Mesodermal cell (in vitro differentiated cells): ENCODE measurements around the gene GMCL2.
A peak's percentile ranks its signal among the peaks of the same experiment; 100 is the strongest.

Experiments used
- H3K27ac ChIP-seq: 2 replicates; pipeline ENCODE4 v1.7.0; 2013; ENCODE audit warnings: mild to moderate bottlenecking, low read depth, low read length, moderate library complexity; ENCODE audit not compliant: severe bottlenecking
- H3K36me3 ChIP-seq: 2 replicates; pipeline ENCODE4 v1.7.1; 2013; ENCODE audit warnings: mild to moderate bottlenecking, low read length, moderate library complexity; ENCODE audit not compliant: control insufficient read depth, insufficient read depth
- H3K4me1 ChIP-seq: one replicate; pipeline ENCODE4 v1.7.1; 2013; ENCODE audit warnings: mild to moderate bottlenecking, low read length; ENCODE audit not compliant: insufficient read depth, control insufficient read depth, poor library complexity, severe bottlenecking
- H3K4me3 ChIP-seq: 2 replicates; pipeline ENCODE4 v1.7.0; 2013; ENCODE audit warnings: low read length, control low read depth, mild to moderate bottlenecking; ENCODE audit not compliant: insufficient read depth, poor library complexity, severe bottlenecking; ENCODE audit errors: extremely low read depth
- H3K9me3 ChIP-seq: 2 replicates; pipeline ENCODE4 v1.7.1; 2013; ENCODE audit warnings: mild to moderate bottlenecking, low read length, moderate library complexity; ENCODE audit not compliant: control insufficient read depth
- WGBS, 2 experiments: methylation state at CpG; one replicate each; pipeline ENCODE4 v1.1.5; 2013; ENCODE audit warnings: missing lambda C conversion rate in 2 of 2; ENCODE audit not compliant: insufficient coverage in 2 of 2; 5-methylcytosine and 5-hydroxymethylcytosine counted together

Gene GMCL2

GRCh38 chr5:178221853-178222252 is 34.7 kb upstream of the GMCL2 start:
- peaks cover 86% of the 10 kb centered on the region for H3K36me3 ChIP-seq
- no peak overlapping the region for H3K4me3 ChIP-seq
- peak overlapping the region; percentile 6 for H3K27ac ChIP-seq
- H3K9me3 ChIP-seq, result peaks cover under 1% of the 10 kb centered on the region
- WGBS, 2 experiments, result 96 to 100% methylated on average over 2 to 3 of the region's 5 CpGs
- no peaks in the 10 kb centered on the region for H3K4me1 ChIP-seq

GRCh38 chr5:178221282-178221681 is 34.1 kb upstream of the GMCL2 start:
- H3K4me3 ChIP-seq, result no peak overlapping the region
- H3K9me3 ChIP-seq, result no peaks in the 10 kb centered on the region
- H3K27ac ChIP-seq, result peak overlapping the region; percentile 16
- 100% methylated on average over 2 of the region's 3 CpGs for WGBS, 2 experiments
- peaks cover 86% of the 10 kb centered on the region for H3K36me3 ChIP-seq
- no peaks in the 10 kb centered on the region for H3K4me1 ChIP-seq

- no CpG with 5 or more reads among the region's 3 CpGs for WGBS, 2 experiments
- Histone ChIP-seq H3K9me3 (no peaks in the 10 kb centered on the region), H3K27ac (no peak overlapping the region), H3K4me3 (no peak overlapping the region), H3K4me1 (no peaks in the 10 kb centered on the region), H3K36me3 (peaks cover 85% of the 10 kb centered on the region)
Measured at GRCh38 chr5:178218827-178219226, 31.7 kb upstream of the GMCL2 start.

- 83 to 90% methylated on average over 3 to 4 of the region's 5 CpGs for WGBS, 2 experiments
- Histone ChIP-seq H3K9me3 (no peaks in the 10 kb centered on the region), H3K36me3 (peaks cover 85% of the 10 kb centered on the region)
Measured at GRCh38 chr5:178218237-178218776, 31.1 kb upstream of the GMCL2 start.

GRCh38 chr5:178216779-178217178 is 29.6 kb upstream of the GMCL2 start:
- peaks cover 90% of the 10 kb centered on the region for H3K36me3 ChIP-seq
- no peaks in the 10 kb centered on the region for H3K4me1 ChIP-seq
- no peak overlapping the region for H3K27ac ChIP-seq
- 97% methylated on average over 3 of the region's 3 CpGs for WGBS, 2 experiments
- no peaks in the 10 kb centered on the region for H3K9me3 ChIP-seq
- H3K4me3 ChIP-seq, result no peak overlapping the region

More at GRCh38 chr5:178218237-178218776, 31.1 kb upstream of the GMCL2 start:
- no peak overlapping the region for H3K27ac ChIP-seq
- no peaks in the 10 kb centered on the region for H3K4me1 ChIP-seq
- no peak overlapping the region for H3K4me3 ChIP-seq

GRCh38 chr5:178216088-178216534 is 28.9 kb upstream of the GMCL2 start:
- no peaks in the 10 kb centered on the region for H3K9me3 ChIP-seq
- H3K36me3 ChIP-seq, result peaks cover 90% of the 10 kb centered on the region
- no peaks in the 10 kb centered on the region for H3K4me1 ChIP-seq
- WGBS, 2 experiments, result 88 to 97% methylated on average over 4 of the region's 5 CpGs
- no peak overlapping the region for H3K4me3 ChIP-seq
- no peak overlapping the region for H3K27ac ChIP-seq

GRCh38 chr5:178215280-178216002 is 28.3 kb upstream of the GMCL2 start:
- H3K36me3 ChIP-seq, result peaks cover 90% of the 10 kb centered on the region
- no peaks in the 10 kb centered on the region for H3K9me3 ChIP-seq
- no peak overlapping the region for H3K27ac ChIP-seq
- 81 to 90% methylated on average over 7 to 10 of the region's 13 CpGs for WGBS, 2 experiments
- no peak overlapping the region for H3K4me3 ChIP-seq
- no peaks in the 10 kb centered on the region for H3K4me1 ChIP-seq

- peaks cover 93% of the 10 kb centered on the region for H3K36me3 ChIP-seq
- H3K27ac ChIP-seq, result peak overlapping the region; percentile 36
- H3K9me3 ChIP-seq, result no peaks in the 10 kb centered on the region
- no peaks in the 10 kb centered on the region for H3K4me1 ChIP-seq
- no peak overlapping the region for H3K4me3 ChIP-seq
- 97% methylated on average over 5 of the region's 6 CpGs for WGBS, 2 experiments
Measured at GRCh38 chr5:178214160-178214803, 27.1 kb upstream of the GMCL2 start.

GRCh38 chr5:178213748-178214151 is 26.6 kb upstream of the GMCL2 start:
- 85 to 93% methylated on average over 2 to 6 of the region's 8 CpGs for WGBS, 2 experiments
- Histone ChIP-seq H3K4me1 (no peaks in the 10 kb centered on the region), H3K4me3 (no peak overlapping the region), H3K9me3 (no peaks in the 10 kb centered on the region), H3K36me3 (peaks cover 95% of the 10 kb centered on the region), H3K27ac (peak overlapping the region; percentile 36)

GRCh38 chr5:178213003-178213461 is 25.9 kb upstream of the GMCL2 start:
- Histone ChIP-seq H3K27ac (no peak overlapping the region), H3K9me3 (no peaks in the 10 kb centered on the region), H3K4me3 (no peak overlapping the region), H3K4me1 (no peaks in the 10 kb centered on the region), H3K36me3 (peaks cover 95% of the 10 kb centered on the region)
- WGBS, 2 experiments, result 72 to 100% methylated on average over 2 to 4 of the region's 4 CpGs
